ENCODE data around the gene DCUN1D1. TPM values are rescaled to one million over a fixed set of nuclear protein-coding genes. Genes with fewer than 3 reads are reported as not detected.

The DCUN1D1 gene
- 31.2 TPM for total RNA-seq (ENCODE audit: unreplicated experiment)
- long read RNA-seq, full-length matches to known transcripts, result 4 of 4 reads
- long read RNA-seq, partial matches to known transcripts, result 0 of 4 reads
- long read RNA-seq, other reads (novel, unspliced or antisense), result 0 of 4 reads

GRCh38 chr3:182980204-182981037 is at the start of gene DCUN1D1:
Gene DCUN1D1 (minus strand): TSS chr3:182980538. CDS start chr3:182980489, 49 bp downstream.
- Mint-ChIP-seq H3K27me3 (ENCODE audit: unreplicated experiment) (no peaks in the 10 kb centered on the region), H3K9me3 (ENCODE audit: unreplicated experiment) (no peaks in the 10 kb centered on the region), H3K4me3 (ENCODE audit: unreplicated experiment) (peak within 1 kb of the TSS; percentile 98), H3K36me3 (ENCODE audit: unreplicated experiment) (no peaks in the 10 kb centered on the region), H3K4me1 (ENCODE audit: low read depth, unreplicated experiment) (peaks cover 12% of the 10 kb centered on the region), H3K27ac (ENCODE audit: unreplicated experiment) (peak within 1 kb of the TSS; percentile 69)
- no peak for TF ChIP-seq CTCF (IDR thresholded peaks at IDR 0.05; ENCODE audit: partially characterized antibody, unreplicated experiment)
- DNase-seq, result peak; percentile 97

GRCh38 chr3:183028416-183028815 is 48.1 kb upstream of the DCUN1D1 start:
- Mint-ChIP-seq H3K27me3 (ENCODE audit: unreplicated experiment) (no peaks in the 10 kb centered on the region), H3K36me3 (ENCODE audit: unreplicated experiment) (peaks cover 19% of the 10 kb centered on the region), H3K4me3 (ENCODE audit: unreplicated experiment) (no peak overlapping the region), H3K9me3 (ENCODE audit: unreplicated experiment) (no peaks in the 10 kb centered on the region), H3K4me1 (ENCODE audit: low read depth, unreplicated experiment) (no peaks in the 10 kb centered on the region), H3K27ac (ENCODE audit: unreplicated experiment) (no peak overlapping the region)
- TF ChIP-seq CTCF (IDR thresholded peaks at IDR 0.05; ENCODE audit: partially characterized antibody, unreplicated experiment), result no peak
- DNase-seq, result no peak

GRCh38 chr3:183027276-183027675 is 46.9 kb upstream of the DCUN1D1 start:
- no peaks in the 10 kb centered on the region for H3K4me1 Mint-ChIP-seq (ENCODE audit: low read depth, unreplicated experiment)
- H3K36me3 Mint-ChIP-seq (ENCODE audit: unreplicated experiment), result peaks cover 19% of the 10 kb centered on the region
- no peak for DNase-seq
- H3K27me3 Mint-ChIP-seq (ENCODE audit: unreplicated experiment), result no peaks in the 10 kb centered on the region
- no peak overlapping the region for H3K27ac Mint-ChIP-seq (ENCODE audit: unreplicated experiment)
- H3K4me3 Mint-ChIP-seq (ENCODE audit: unreplicated experiment), result no peak overlapping the region
- TF ChIP-seq CTCF (IDR thresholded peaks at IDR 0.05; ENCODE audit: partially characterized antibody, unreplicated experiment), result no peak
- H3K9me3 Mint-ChIP-seq (ENCODE audit: unreplicated experiment), result no peaks in the 10 kb centered on the region

- H3K27me3 Mint-ChIP-seq (ENCODE audit: unreplicated experiment), result no peaks in the 10 kb centered on the region
- no peaks in the 10 kb centered on the region for H3K9me3 Mint-ChIP-seq (ENCODE audit: unreplicated experiment)
- DNase-seq, result no peak
- TF ChIP-seq CTCF (IDR thresholded peaks at IDR 0.05; ENCODE audit: partially characterized antibody, unreplicated experiment), result no peak
- H3K4me1 Mint-ChIP-seq (ENCODE audit: low read depth, unreplicated experiment), result no peaks in the 10 kb centered on the region
- no peak overlapping the region for H3K4me3 Mint-ChIP-seq (ENCODE audit: unreplicated experiment)
- H3K36me3 Mint-ChIP-seq (ENCODE audit: unreplicated experiment), result peaks cover 8% of the 10 kb centered on the region
- H3K27ac Mint-ChIP-seq (ENCODE audit: unreplicated experiment), result no peak overlapping the region
Observed at GRCh38 chr3:183022936-183023516, 42.7 kb upstream of the DCUN1D1 start.

Measured in glutamatergic neuron (in vitro differentiated cells).